A549 (cell line): ENCODE measurements around the gene IQCN. TPM values are rescaled to one million over a fixed set of nuclear protein-coding genes. Genes with fewer than 3 reads are reported as not detected.

Experiments
- ATAC-seq, 2 experiments: fragments of 200-7000 bp in 1 of 2; fragments of >200 bp in 1 of 2; cut with Nextera tagmentation in 1 of 2; cut with Tn5 transposase in 1 of 2; 3 replicates each; pipeline versions ENCODE4 v1.8.0 to v1.9.1; 2018 to 2020; ENCODE audit warnings: mild to moderate bottlenecking in 1 of 2, moderate library complexity in 1 of 2
- CTCF ChIA-PET: fragments of 300-600 bp; sonication (Branson Sonifier 250); formaldehyde crosslinking; extraction: SDS; loops from one replicate; lab custom pipeline; 2021; ENCODE audit warnings: antibody characterized with exemption, inconsistent platforms; lab: Yijun Ruan, JAX
- POLR2A ChIA-PET: fragments of 350-600 bp; formaldehyde crosslinking; extraction: SDS; loops from one replicate; lab custom pipeline; 2021; ENCODE audit warnings: antibody characterized with exemption, inconsistent platforms; lab: Yijun Ruan, JAX
- DNase-seq, 2 experiments: peaks; one replicate each; pipeline versions ENCODE4 v3.0.0 to v3.0.0-alpha.2; 2011 to 2016; ENCODE audit warnings: low read depth in 1 of 2, low spot score in 1 of 2
- FAIRE-seq: peaks from 2 replicates; lab custom pipeline; 2011; peaks lifted over from hg19 to GRCh38; lab: Jason Lieb, UNC
- H3K27ac ChIP-seq, 2 experiments: fragments of >200 bp; sonication (Bioruptor Twin); formaldehyde crosslinking; 3 replicates each; pipeline ENCODE4 v1.5.1; 2016 to 2017
- H3K4me1 ChIP-seq: fragments of >200 bp; sonication (Bioruptor Twin); formaldehyde crosslinking; 3 replicates; pipeline ENCODE4 v1.6.1; 2016
- H3K4me2 ChIP-seq: fragments of >200 bp; sonication (Bioruptor Twin); formaldehyde crosslinking; 3 replicates; pipeline ENCODE4 v1.6.1; 2016
- H3K4me3 ChIP-seq: fragments of >200 bp; sonication (Bioruptor Twin); formaldehyde crosslinking; 3 replicates; pipeline ENCODE4 v1.5.1; 2016
- H3K9me3 ChIP-seq: fragments of >200 bp; sonication (Bioruptor Twin); formaldehyde crosslinking; 3 replicates; pipeline ENCODE4 v1.6.1; 2016
- CHD4 ChIP-seq: fragments of 200-600 bp; sonication (generic); IDR thresholded peaks from 2 replicates; pipeline ENCODE4 v1.6.1; 2016; ENCODE audit warnings: antibody characterized with exemption, mild to moderate bottlenecking, borderline replicate concordance
- EHF ChIP-seq: fragments of 250-450 bp; sonication (Bioruptor Pico); IDR thresholded peaks from 2 replicates; pipeline ENCODE4 v1.5.0; 2020; ENCODE audit warnings: mild to moderate bottlenecking
- FOSL2 ChIP-seq, 2 experiments: fragments of 450-650 bp in 1 of 2; fragments of >200 bp in 1 of 2; sonication (Bioruptor Twin) in 1 of 2; formaldehyde crosslinking; IDR thresholded peaks; 2 replicates each; pipeline versions ENCODE4 v1.5.0 to v1.6.1; 2016 to 2020; ENCODE audit warnings: mild to moderate bottlenecking in 1 of 2, moderate library complexity in 1 of 2
- GATA3 ChIP-seq: IDR thresholded peaks from 2 replicates; pipeline ENCODE4 v1.6.1; 2012; ENCODE audit warnings: borderline replicate concordance
- HDAC2 ChIP-seq: fragments of 200-600 bp; sonication (generic); IDR thresholded peaks from 2 replicates; pipeline ENCODE4 v1.6.1; 2016
- JUN ChIP-seq, 2 experiments: fragments of >200 bp; sonication (Bioruptor Twin); formaldehyde crosslinking; IDR thresholded peaks; 2 replicates in 1 of 2; 3 replicates in 1 of 2; pipeline ENCODE4 v1.6.1; 2016 to 2017
- JUNB ChIP-seq: fragments of >200 bp; sonication (Bioruptor Twin); formaldehyde crosslinking; IDR thresholded peaks from 2 replicates; pipeline ENCODE4 v1.6.1; 2016
- KDM1A ChIP-seq: fragments of 200-600 bp; sonication (generic); IDR thresholded peaks from 2 replicates; pipeline ENCODE4 v1.6.1; 2016; ENCODE audit warnings: low read depth, mild to moderate bottlenecking
- MAX ChIP-seq: IDR thresholded peaks from 2 replicates; pipeline ENCODE4 v1.6.1; 2012
- PBX3 ChIP-seq: IDR thresholded peaks from 2 replicates; pipeline ENCODE4 v1.6.1; 2012
- RAD21 ChIP-seq, 2 experiments: fragments of >200 bp in 1 of 2; sonication (Bioruptor Twin) in 1 of 2; formaldehyde crosslinking in 1 of 2; IDR thresholded peaks in 1 of 2; conservative IDR thresholded peaks in 1 of 2; 2 replicates in 1 of 2; 3 replicates in 1 of 2; pipeline ENCODE4 v1.6.1; 2012 to 2018; ENCODE audit warnings: inconsistent platforms in 1 of 2
- RARB ChIP-seq: fragments of 250-450 bp; sonication (Bioruptor Pico); IDR thresholded peaks from 2 replicates; pipeline ENCODE4 v1.8.0; 2021; ENCODE audit warnings: mild to moderate bottlenecking, moderate library complexity
- SREBF2 ChIP-seq: fragments of 450-650 bp; IDR thresholded peaks from 2 replicates; pipeline ENCODE4 v1.6.1; 2014; ENCODE audit warnings: mild to moderate bottlenecking, moderate library complexity
- TFCP2L1 ChIP-seq: fragments of 250-450 bp; sonication (Bioruptor Pico); IDR thresholded peaks from 2 replicates; pipeline ENCODE4 v1.5.0; 2021; ENCODE audit warnings: mild to moderate bottlenecking
- TP53 ChIP-seq: fragments of 250-450 bp; sonication (Bioruptor Pico); IDR thresholded peaks from 2 replicates; pipeline ENCODE4 v1.5.0; 2021; ENCODE audit warnings: mild to moderate bottlenecking, moderate library complexity
- ZC3H11A ChIP-seq: fragments of 450-650 bp; IDR thresholded peaks from 2 replicates; pipeline ENCODE4 v1.6.1; 2014; ENCODE audit warnings: antibody characterized with exemption, mild to moderate bottlenecking
- ZFP36 ChIP-seq: fragments of 450-650 bp; IDR thresholded peaks from 2 replicates; pipeline ENCODE4 v1.6.1; 2014; ENCODE audit warnings: borderline replicate concordance; ENCODE audit not compliant: partially characterized antibody
- WGBS: methylation state at CpG from one replicate; pipeline ENCODE4 v1.1.6; 2017; ENCODE audit errors: missing lambda C conversion rate; 5-methylcytosine and 5-hydroxymethylcytosine counted together
- polyA plus RNA-seq, 4 experiments: library from polyadenylated mRNA; depleted of rRNA in 3 of 4; stranded (reverse); fragments of >200 nt; fragmentation: RNase III in 1 of 4; extraction: RNeasy Plus Mini Kit Qiagen cat#74134 plus additional on column Dnase treatment in 1 of 4; gene quantifications; 2 replicates in 3 of 4; 3 replicates in 1 of 4; pipeline ENCODE4 v1.2.3, GENCODE V29; 2011 to 2017
- TF ChIP-seq, protein P1 (sequence below): fragments of >200 bp; sonication (Bioruptor Twin); formaldehyde crosslinking; IDR thresholded peaks from 3 replicates; pipeline ENCODE4 v1.6.1; 2016

IQCN gene
- polyA plus RNA-seq, 2 of the 4 experiments (the other 2 are of a cell fraction): 0.34 to 0.50 TPM

DNA sequence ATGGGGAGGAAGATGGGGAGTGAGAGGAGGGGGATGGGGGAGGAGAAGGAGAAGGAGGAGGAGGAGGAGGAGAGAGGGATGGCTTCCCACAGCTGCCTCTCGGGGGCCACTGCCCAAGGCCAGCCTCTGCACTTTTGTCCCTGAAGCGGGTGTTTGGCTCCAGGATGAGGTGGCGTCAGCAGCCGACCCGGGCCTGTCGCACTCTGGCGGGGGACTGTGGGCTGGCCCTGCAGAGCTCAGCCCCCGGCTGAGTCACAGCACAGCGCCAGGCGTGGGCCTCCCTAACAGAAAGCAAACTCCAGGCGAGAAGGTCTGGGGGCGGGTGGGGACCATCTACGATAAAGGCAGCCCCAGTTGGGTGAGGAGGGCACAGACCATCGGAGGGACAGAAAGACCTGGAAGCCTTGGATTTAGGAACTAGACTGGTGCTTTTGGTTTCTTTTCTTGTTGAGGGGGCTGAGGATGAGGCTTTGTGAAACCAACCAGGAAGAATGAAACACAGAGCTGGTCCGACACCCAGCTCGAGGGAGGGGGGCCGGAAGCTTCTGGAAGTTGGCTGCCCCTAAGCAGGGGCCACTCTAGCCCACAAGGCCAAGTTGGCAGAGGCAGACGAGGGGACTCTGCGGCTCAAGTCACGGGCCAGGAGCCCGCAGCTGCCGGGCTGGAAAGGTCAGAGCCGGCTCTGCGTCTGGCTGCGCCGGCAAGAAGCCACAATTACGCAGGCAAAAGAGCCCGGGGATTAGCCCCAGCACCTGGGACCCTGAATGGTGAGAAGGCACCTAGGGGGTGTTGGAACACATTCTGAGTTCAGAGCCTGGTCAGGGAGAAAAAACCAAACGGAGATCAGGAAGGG, 30.4 kb upstream of the IQCN start:
- peak overlapping the region; percentile 34 for H3K4me3 ChIP-seq
- TF ChIP-seq, protein P1, sequence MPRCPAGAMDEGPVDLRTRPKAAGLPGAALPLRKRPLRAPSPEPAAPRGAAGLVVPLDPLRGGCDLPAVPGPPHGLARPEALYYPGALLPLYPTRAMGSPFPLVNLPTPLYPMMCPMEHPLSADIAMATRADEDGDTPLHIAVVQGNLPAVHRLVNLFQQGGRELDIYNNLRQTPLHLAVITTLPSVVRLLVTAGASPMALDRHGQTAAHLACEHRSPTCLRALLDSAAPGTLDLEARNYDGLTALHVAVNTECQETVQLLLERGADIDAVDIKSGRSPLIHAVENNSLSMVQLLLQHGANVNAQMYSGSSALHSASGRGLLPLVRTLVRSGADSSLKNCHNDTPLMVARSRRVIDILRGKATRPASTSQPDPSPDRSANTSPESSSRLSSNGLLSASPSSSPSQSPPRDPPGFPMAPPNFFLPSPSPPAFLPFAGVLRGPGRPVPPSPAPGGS: 0 out of 3 replicates have a peak, but pooled peaks have one; percentile 19
- TF ChIP-seq TP53 (CRISPR knock-in tag): 0 out of 2 replicates have a peak, but pooled peaks have one; percentile 38
- no peak for TF ChIP-seq RAD21 (conservative IDR thresholded peaks at IDR 0.05 in 1 of 2, IDR thresholded peaks at IDR 0.05 in 1 of 2)
- peak; percentile 48 for TF ChIP-seq MAX
- TF ChIP-seq JUN (IDR thresholded peaks at IDR 0.05): peak; percentile 43 to 49; a peak in 4 of 5 replicates
- no peak for TF ChIP-seq FOSL2 (IDR thresholded peaks at IDR 0.05)
- TF ChIP-seq FOSL2 (CRISPR knock-in tag; IDR thresholded peaks at IDR 0.05): peak; percentile 68
- peak; percentile 62; the same call in 1 of the 2 replicates for TF ChIP-seq TFCP2L1 (CRISPR knock-in tag)
- TF ChIP-seq GATA3: no peak
- H3K4me1 ChIP-seq: peaks cover 53% of the 10 kb centered on the region
- no peaks in the 10 kb centered on the region for H3K9me3 ChIP-seq
- POLR2A ChIA-PET: interaction anchor here (0.9 to 5.5 kb wide), 5 partner anchors 11 to 24 kb away, joined by 3 to 123 read pairs (median 16); partner anchors contain the start of genes JUND and LSM4
- peak in 1 of 2 experiments; percentile 79 for DNase-seq
- ATAC-seq: peak; percentile 77 to 79
- peak overlapping the region; percentile 99 to 100 for H3K27ac ChIP-seq
- FAIRE-seq: no peak
- H3K4me2 ChIP-seq: peak overlapping the region; percentile 95
- 0% methylated on average over 18 of the region's 29 CpGs for WGBS
- CTCF ChIA-PET: interaction anchor here (0.6 to 2.1 kb wide), 6 partner anchors 12 to 53 kb away, joined by 3 to 12 read pairs (median 4); no protein-coding TSS in a partner anchor

DNA sequence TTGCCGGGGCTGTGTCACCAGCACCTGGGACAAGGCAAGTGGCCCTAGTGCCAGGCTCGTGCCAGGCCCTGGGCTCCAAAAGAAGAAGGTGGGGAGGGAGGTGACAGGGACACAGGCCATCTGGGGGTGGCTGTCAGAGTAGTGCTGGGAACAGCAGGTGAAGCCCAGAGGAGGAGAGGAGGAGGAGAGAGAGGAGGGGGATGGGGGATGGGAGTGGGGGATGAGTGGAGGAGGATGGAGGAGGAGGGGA, 29.9 kb upstream of the IQCN start:
- ChIA-PET CTCF (interaction anchor here (1.1 to 3.1 kb wide), 5 partner anchors 9 to 53 kb away, joined by 3 to 12 read pairs (median 5); no protein-coding TSS in a partner anchor), POLR2A (interaction anchor here (1.9 to 5.5 kb wide), 3 partner anchors 12 to 24 kb away, joined by 16 to 123 read pairs (median 51); partner anchors contain the start of genes JUND and LSM4)
- H3K4me1 ChIP-seq: peaks cover 56% of the 10 kb centered on the region
- peak overlapping the region; percentile 34; the same call in 1 of the 3 replicates for H3K4me3 ChIP-seq
- no peak for DNase-seq
- H3K27ac ChIP-seq: peak overlapping the region; percentile 99 to 100
- 0% methylated on average over 2 of the region's 2 CpGs for WGBS
- peak overlapping the region; percentile 95 for H3K4me2 ChIP-seq
- no peaks in the 10 kb centered on the region for H3K9me3 ChIP-seq
- no peak for FAIRE-seq
- no peak for TF ChIP-seq JUNB
- no peak for TF ChIP-seq SREBF2
- TF ChIP-seq EHF (CRISPR knock-in tag): no peak
- TF ChIP-seq PBX3: no peak
- TF ChIP-seq RARB (CRISPR knock-in tag): no peak
- ATAC-seq: peak; percentile 5 to 16

- Histone ChIP-seq H3K4me2 (peak overlapping the region; percentile 47), H3K27ac (peak overlapping the region; percentile 99 to 100), H3K9me3 (no peaks in the 10 kb centered on the region), H3K4me1 (peaks cover 65% of the 10 kb centered on the region), H3K4me3 (no peak overlapping the region)
- FAIRE-seq (no peak), DNase-seq (no peak), ATAC-seq (no peak)
- 78% methylated on average over 3 of the region's 4 CpGs for WGBS
- POLR2A ChIA-PET: interaction anchor here (0.7 to 5.5 kb wide), 4 partner anchors 9 to 21 kb away, joined by 3 to 123 read pairs (median 30); partner anchors contain the start of genes JUND and LSM4
- TF ChIP-seq KDM1A: peak; percentile 63; the same call in 1 of the 2 replicates
- TF ChIP-seq ZC3H11A: no peak
- 0 out of 2 replicates have a peak, but pooled peaks have one; percentile 76 for TF ChIP-seq HDAC2
- TF ChIP-seq CHD4: peak; percentile 41; the same call in 1 of the 2 replicates
- TF ChIP-seq ZFP36: peak; percentile 95
- no peak for TF ChIP-seq GATA3
- CTCF ChIA-PET: interaction anchor here (1.1 to 3.3 kb wide), 7 partner anchors 11 to 37 kb away, joined by 3 to 23 read pairs (median 5); partner anchors contain the start of genes IQCN, JUND and LSM4
These were observed 27.5 kb upstream of the IQCN start for GRCh38 chr19:18301718-18302111.
